H1 (cell line): Measurements from ENCODE around the gene ATG5. TPM values are rescaled to one million over a fixed set of nuclear protein-coding genes. Genes with fewer than 3 reads are reported as not detected.

Experiments
- CTCF ChIA-PET: fragments of 300-600 bp; sonication (Branson Sonifier 250); formaldehyde crosslinking; loops from one replicate; lab custom pipeline; 2021; ENCODE audit not compliant: partially characterized antibody; lab: Charles Lee
- POLR2A ChIA-PET: fragments of 300-600 bp; sonication (Branson Sonifier 250); formaldehyde crosslinking; loops from one replicate; lab custom pipeline; 2021; ENCODE audit warnings: inconsistent platforms; ENCODE audit not compliant: partially characterized antibody; lab: Charles Lee
- DNase-seq, 2 experiments: peaks; one replicate each; pipeline versions ENCODE4 v3.0.0 to v3.0.0-alpha.2; 2010 to 2022; ENCODE audit warnings: low spot score in 2 of 2, low read depth in 1 of 2, mixed read lengths in 1 of 2
- FAIRE-seq: peaks from 2 replicates; lab custom pipeline; 2011; peaks lifted over from hg19 to GRCh38; lab: Jason Lieb, UNC
- H2AFZ ChIP-seq: 2 replicates; pipeline ENCODE4 v1.8.1; 2012; ENCODE audit warnings: low read length, inconsistent platforms
- H2AK5ac ChIP-seq: 2 replicates; pipeline ENCODE4 v1.6.1; 2013; ENCODE audit warnings: low read depth, low read length
- H2BK120ac ChIP-seq: replicated peaks from 2 replicates; pipeline ENCODE3; 2013; ENCODE audit warnings: low read depth, low read length, inconsistent platforms
- H2BK12ac ChIP-seq: 2 replicates; pipeline ENCODE4 v1.6.1; 2013; ENCODE audit warnings: low read depth, low read length
- H2BK15ac ChIP-seq: 2 replicates; pipeline ENCODE4 v1.6.1; 2013; ENCODE audit warnings: low read length
- H2BK20ac ChIP-seq: 2 replicates; pipeline ENCODE4 v1.6.1; 2013; ENCODE audit warnings: low read length
- H2BK5ac ChIP-seq: 2 replicates; pipeline ENCODE4 v1.6.1; 2013; ENCODE audit warnings: low read depth, low read length
- H3K14ac ChIP-seq: 2 replicates; pipeline ENCODE4 v1.6.1; 2013; ENCODE audit warnings: inconsistent platforms; ENCODE audit not compliant: insufficient read length
- H3K18ac ChIP-seq: 2 replicates; pipeline ENCODE4 v1.6.1; 2013; ENCODE audit warnings: low read length; ENCODE audit errors: extremely low read depth
- H3K23ac ChIP-seq: 2 replicates; pipeline ENCODE4 v1.6.1; 2013; ENCODE audit warnings: inconsistent platforms; ENCODE audit not compliant: insufficient read length
- H3K23me2 ChIP-seq: 2 replicates; pipeline ENCODE4 v1.6.1; 2013; ENCODE audit warnings: low read depth, low read length
- H3K27ac ChIP-seq: 2 replicates; pipeline ENCODE4 v1.6.1; 2011; ENCODE audit warnings: low read depth, low read length, inconsistent platforms
- H3K27me3 ChIP-seq, 4 experiments: replicated peaks in 1 of 4; 1 replicate in 1 of 4; 2 replicates in 3 of 4; pipeline versions ENCODE4 v1.6.1 to v1.8.1; 2011 to 2013; ENCODE audit warnings: low read length in 3 of 4, mild to moderate bottlenecking in 3 of 4, inconsistent platforms in 2 of 4, mixed read lengths in 2 of 4, moderate library complexity in 1 of 4; ENCODE audit not compliant: control insufficient read depth in 3 of 4, insufficient read depth in 3 of 4; ENCODE audit errors: extremely low read depth in 1 of 4
- H3K36me3 ChIP-seq, 4 experiments: 2 replicates each; pipeline versions ENCODE4 v1.6.1 to v1.8.1; 2011 to 2013; ENCODE audit warnings: mild to moderate bottlenecking in 4 of 4, low read length in 3 of 4, moderate library complexity in 2 of 4, control low read depth in 1 of 4, inconsistent platforms in 1 of 4; ENCODE audit not compliant: insufficient read depth in 4 of 4, control insufficient read depth in 2 of 4
- H3K4ac ChIP-seq: replicated peaks from 2 replicates; pipeline ENCODE3; 2013; ENCODE audit warnings: low read length, low read depth, mixed read lengths, inconsistent platforms; ENCODE audit not compliant: insufficient read length
- H3K4me1 ChIP-seq, 4 experiments: replicated peaks in 1 of 4; 1 replicate in 1 of 4; 2 replicates in 3 of 4; pipeline versions ENCODE4 v1.6.1 to v1.8.1; 2011 to 2013; ENCODE audit warnings: low read length in 3 of 4, inconsistent platforms in 2 of 4, mixed read lengths in 1 of 4; ENCODE audit not compliant: insufficient read depth in 4 of 4, control insufficient read depth in 3 of 4
- H3K4me2 ChIP-seq, 2 experiments: 2 replicates each; pipeline versions ENCODE4 v1.6.1 to v1.8.1; 2011 to 2013; ENCODE audit warnings: low read depth in 2 of 2, low read length in 2 of 2, control low read depth in 1 of 2, inconsistent platforms in 1 of 2, mild to moderate bottlenecking in 1 of 2; ENCODE audit not compliant: insufficient read depth in 1 of 2
- H3K4me3 ChIP-seq, 4 experiments: fragments of 200-600, 300-600 bp in 1 of 4; sonication (generic), shearing (Covaris generic), sonication (Bioruptor Twin) in 1 of 4; 2 replicates each; pipeline versions ENCODE4 v1.5.1 to v1.8.1; 2011 to 2016; ENCODE audit warnings: low read length in 4 of 4, low read depth in 3 of 4, control low read depth in 2 of 4, inconsistent platforms in 2 of 4, mild to moderate bottlenecking in 2 of 4, mixed read lengths in 1 of 4, moderate library complexity in 1 of 4; ENCODE audit not compliant: insufficient read depth in 2 of 4; ENCODE audit errors: extremely low read depth in 1 of 4
- H3K56ac ChIP-seq: replicated peaks from 2 replicates; pipeline ENCODE3; 2013; ENCODE audit warnings: low read depth, mild to moderate bottlenecking, mixed read lengths, low read length, inconsistent platforms; ENCODE audit not compliant: insufficient read length
- H3K79me1 ChIP-seq: 2 replicates; pipeline ENCODE4 v1.6.1; 2013; ENCODE audit warnings: low read depth, low read length, control low read depth
- H3K79me2 ChIP-seq, 2 experiments: 2 replicates each; pipeline versions ENCODE4 v1.6.1 to v1.8.1; 2012 to 2013; ENCODE audit warnings: low read length in 2 of 2, mild to moderate bottlenecking in 2 of 2, inconsistent platforms in 1 of 2; ENCODE audit not compliant: insufficient read depth in 2 of 2, control insufficient read depth in 1 of 2
- H3K9ac ChIP-seq, 4 experiments: replicated peaks in 1 of 4; 1 replicate in 1 of 4; 2 replicates in 3 of 4; pipeline versions ENCODE4 v1.6.1 to v1.8.1; 2011 to 2013; ENCODE audit warnings: low read depth in 3 of 4, low read length in 3 of 4, control low read depth in 2 of 4, mild to moderate bottlenecking in 2 of 4, moderate library complexity in 2 of 4, inconsistent platforms in 1 of 4; ENCODE audit errors: extremely low read depth in 1 of 4
- H3K9me3 ChIP-seq, 2 experiments: 2 replicates each; pipeline versions ENCODE4 v1.6.1 to v1.8.1; 2012 to 2013; ENCODE audit warnings: mild to moderate bottlenecking in 2 of 2, moderate library complexity in 2 of 2, control low read depth in 1 of 2, inconsistent platforms in 1 of 2, low read depth in 1 of 2, low read length in 1 of 2, mixed read lengths in 1 of 2; ENCODE audit not compliant: insufficient read depth in 2 of 2
- H4K20me1 ChIP-seq, 2 experiments: replicated peaks in 1 of 2; 2 replicates each; pipeline versions ENCODE3 to v1.8.1; 2011 to 2013; ENCODE audit warnings: inconsistent platforms in 2 of 2, low read length in 2 of 2, mild to moderate bottlenecking in 1 of 2; ENCODE audit not compliant: insufficient read depth in 2 of 2, control insufficient read depth in 1 of 2
- H4K5ac ChIP-seq: 2 replicates; pipeline ENCODE4 v1.6.1; 2013; ENCODE audit warnings: low read length, low read depth, mixed read lengths, inconsistent platforms; ENCODE audit not compliant: insufficient read length
- H4K8ac ChIP-seq: 2 replicates; pipeline ENCODE4 v1.8.0; 2013; ENCODE audit warnings: mild to moderate bottlenecking, moderate library complexity, low read length, inconsistent platforms; ENCODE audit not compliant: insufficient read depth; ENCODE audit errors: extremely low read depth
- H4K91ac ChIP-seq: replicated peaks from 2 replicates; pipeline ENCODE3; 2013; ENCODE audit warnings: low read length, mixed read lengths, inconsistent platforms; ENCODE audit not compliant: insufficient read length
- CEBPB ChIP-seq: IDR thresholded peaks from 2 replicates; pipeline ENCODE4 v1.6.1; 2012; ENCODE audit warnings: low read depth, low read length
- FOSL1 ChIP-seq: IDR thresholded peaks from 2 replicates; pipeline ENCODE4 v1.6.1; 2011; ENCODE audit warnings: mild to moderate bottlenecking, low read depth, low read length, moderate library complexity; ENCODE audit not compliant: insufficient read depth
- HDAC2 ChIP-seq, 2 experiments: fragments of 300-600 bp in 1 of 2; sonication (generic) in 1 of 2; IDR thresholded peaks; 2 replicates each; pipeline ENCODE4 v1.6.1; 2011 to 2012; ENCODE audit warnings: low read depth in 2 of 2, low read length in 2 of 2, mild to moderate bottlenecking in 2 of 2, moderate library complexity in 2 of 2, borderline replicate concordance in 1 of 2, inconsistent platforms in 1 of 2
- HDAC6 ChIP-seq: IDR thresholded peaks from one replicate; pipeline ENCODE4 v1.7.1; 2012; ENCODE audit warnings: low read depth, mild to moderate bottlenecking, inconsistent platforms, low read length, moderate library complexity
- MAX ChIP-seq: IDR thresholded peaks from 2 replicates; pipeline ENCODE4 v1.6.1; 2012; ENCODE audit warnings: inconsistent platforms
- RFX5 ChIP-seq: IDR thresholded peaks from 2 replicates; pipeline ENCODE4 v1.6.1; 2011; ENCODE audit warnings: low read depth, low read length, improper control_type of control experiment, borderline replicate concordance
- RNF2 ChIP-seq: fragments of 200-900, 300-1000 bp; sonication (generic); IDR thresholded peaks from 2 replicates; pipeline ENCODE4 v1.7.1; 2016; ENCODE audit warnings: borderline replicate concordance, low read depth, mild to moderate bottlenecking, antibody characterized with exemption, low read length; ENCODE audit not compliant: poor library complexity, severe bottlenecking; ENCODE audit errors: missing control alignments
- RXRA ChIP-seq: IDR thresholded peaks from 2 replicates; pipeline ENCODE4 v1.6.1; 2011; ENCODE audit warnings: low read depth, mild to moderate bottlenecking, low read length, moderate library complexity; ENCODE audit not compliant: insufficient read depth
- TAF1 ChIP-seq: IDR thresholded peaks from 2 replicates; pipeline ENCODE4 v1.6.1; 2011; ENCODE audit warnings: mild to moderate bottlenecking, low read depth, low read length
- TEAD4 ChIP-seq: IDR thresholded peaks from 2 replicates; pipeline ENCODE4 v1.6.1; 2012; ENCODE audit warnings: low read depth, low read length, inconsistent platforms, mixed read lengths
- YY1 ChIP-seq: IDR thresholded peaks from 2 replicates; pipeline ENCODE4 v1.6.1; 2011; ENCODE audit warnings: low read depth, mild to moderate bottlenecking, low read length
- WGBS, 2 experiments: shearing (Covaris generic) in 1 of 2; methylation state at CpG; one replicate each; pipeline versions ENCODE4 v1.1.6 to v1.1.7; 2013 to 2015; ENCODE audit warnings: low lambda C conversion rate in 2 of 2, mixed read lengths in 2 of 2, inconsistent platforms in 1 of 2, low coverage in 1 of 2, missing lambda C conversion rate in 1 of 2; ENCODE audit not compliant: insufficient replicate concordance in 2 of 2, insufficient coverage in 1 of 2, insufficient read length in 1 of 2; ENCODE audit errors: extremely low coverage in 1 of 2, missing lambda C conversion rate in 1 of 2; 5-methylcytosine and 5-hydroxymethylcytosine counted together
- polyA plus RNA-seq, 7 experiments: library from polyadenylated mRNA; depleted of rRNA in 3 of 7; stranded (reverse) in 5 of 7; unstranded in 2 of 7; fragments of >200 nt in 5 of 7; fragments of 200-250 nt in 2 of 7; gene quantifications; 1 replicate in 5 of 7; 2 replicates in 1 of 7; 4 replicates in 1 of 7; pipeline versions ENCODE4 v1.2.1 to v1.2.3, GENCODE V29; 2011 to 2013; ENCODE audit warnings: missing spikeins in 2 of 7, mixed read lengths in 2 of 7
- total RNA-seq: library from RNA; stranded (reverse); fragmentation: NEBNext Ultra II Directional; extraction: Animal tissue kit (Norgen Biotek cat#: 25700); gene quantifications from 2 replicates; pipeline ENCODE4 v1.2.1, GENCODE V29; 2021

Gene ATG5
- total and polyA plus RNA-seq, 2 of the 8 experiments (the other 6 are each of a cell fraction or from before 2014, with no cell fraction given), result 18.2 to 39.0 TPM

- no peak overlapping the region for H3K4ac ChIP-seq
- no peak overlapping the region for H2AFZ ChIP-seq
- H4K20me1 ChIP-seq, result no peaks in the 10 kb centered on the region
- no peaks in the 10 kb centered on the region for H3K9me3 ChIP-seq
- ChIA-PET CTCF (interaction anchor here (0.7 to 2.2 kb wide), 4 partner anchors 17 to 40 kb away, joined by 3 to 7 read pairs (median 4); no protein-coding TSS in a partner anchor), POLR2A (no interaction called here)
- no peaks in the 10 kb centered on the region for H3K79me1 ChIP-seq
- H4K91ac ChIP-seq, result no peak overlapping the region
- no peaks in the 10 kb centered on the region for H3K23me2 ChIP-seq
- 77% methylated on average over 7 of the region's 7 CpGs; no CpG with 5 or more reads in 1 of the 2 experiments for WGBS, 2 experiments
- H2BK5ac ChIP-seq, result no peak overlapping the region
- H2BK20ac ChIP-seq, result no peak overlapping the region
- no peaks in the 10 kb centered on the region for H3K27me3 ChIP-seq
- H3K36me3 ChIP-seq, result no peaks in the 10 kb centered on the region
- H4K8ac ChIP-seq, result no peak overlapping the region
- no peak overlapping the region; the same call in 1 of the 2 replicates for H3K18ac ChIP-seq
- peaks cover 0 to 2% (median 0%) of the 10 kb centered on the region in 4 experiments; a peak in 1 of 7 replicates for H3K4me1 ChIP-seq
- H3K79me2 ChIP-seq, result no peaks in the 10 kb centered on the region
- no peak overlapping the region for H3K9ac ChIP-seq
- H2AK5ac ChIP-seq, result no peak overlapping the region
- no peak overlapping the region for H2BK12ac ChIP-seq
- H3K56ac ChIP-seq, result no peak overlapping the region
- DNase-seq, result no peak
- no peak overlapping the region for H2BK120ac ChIP-seq
- FAIRE-seq, result no peak
- no peak overlapping the region for H4K5ac ChIP-seq
- no peak overlapping the region for H3K14ac ChIP-seq
- no peak overlapping the region for H3K27ac ChIP-seq
- H2BK15ac ChIP-seq, result no peak overlapping the region
- no peak overlapping the region for H3K4me2 ChIP-seq
- no peak overlapping the region for H3K23ac ChIP-seq
- no peak overlapping the region for H3K4me3 ChIP-seq
- TF ChIP-seq RXRA (no peak), HDAC2 (IDR thresholded peaks at IDR 0.05; ENCODE audit: borderline replicate concordance in 1 of 2, low read depth in 2 of 2, low read length in 2 of 2) (no peak), TEAD4 (no peak), CEBPB (no peak), FOSL1 (no peak), HDAC6 (no peak), MAX (no peak), RNF2 (no peak), RFX5 (no peak), YY1 (no peak), TAF1 (no peak)
These were observed 130.3 kb downstream of the ATG5 start for GRCh38 chr6:106194949-106195921.
